NCI-H1694 (cell line): ENCODE data around the gene RHOBTB1.
"Not testable (repeated sequence)": the region's sequence is repeated elsewhere in the genome, so short reads cannot be mapped to it uniquely, and the experiment has no call there.

Experiments used
- DNase-seq: peaks from one replicate; lab custom pipeline; 2025; lab: John Stamatoyannopoulos, UW

RHOBTB1 gene

GRCh38 chr10:60944058-60944909 is at the start of gene RHOBTB1:
TSS of gene RHOBTB1 (minus strand) at chr10:60944185. CDS start at chr10:60911542, 32,643 bp downstream.
- DNase-seq: peak; percentile 43

- no peak for DNase-seq
Measured at GRCh38 chr10:60992636-60993035, 48.7 kb upstream of the RHOBTB1 start.

DNA sequence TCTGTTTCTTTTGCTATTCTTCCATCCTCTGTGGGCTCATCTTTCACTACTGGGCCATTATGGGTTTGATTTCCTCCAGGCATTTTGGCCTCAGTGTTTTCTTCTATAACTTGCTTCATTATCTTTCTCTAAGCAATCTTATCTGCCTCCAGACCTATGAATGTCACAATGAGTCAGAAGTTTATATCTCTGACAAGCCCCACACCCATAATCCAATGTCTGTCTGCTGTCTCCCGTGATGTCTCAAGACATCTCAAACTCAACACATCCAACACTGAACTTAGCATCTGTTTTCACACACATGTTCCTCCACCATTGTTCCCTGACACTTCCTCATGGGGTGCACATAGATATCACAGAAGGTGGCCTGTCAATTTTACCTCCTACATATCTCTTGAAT is 46.7 kb upstream of the RHOBTB1 start:
- no peak for DNase-seq

DNA sequence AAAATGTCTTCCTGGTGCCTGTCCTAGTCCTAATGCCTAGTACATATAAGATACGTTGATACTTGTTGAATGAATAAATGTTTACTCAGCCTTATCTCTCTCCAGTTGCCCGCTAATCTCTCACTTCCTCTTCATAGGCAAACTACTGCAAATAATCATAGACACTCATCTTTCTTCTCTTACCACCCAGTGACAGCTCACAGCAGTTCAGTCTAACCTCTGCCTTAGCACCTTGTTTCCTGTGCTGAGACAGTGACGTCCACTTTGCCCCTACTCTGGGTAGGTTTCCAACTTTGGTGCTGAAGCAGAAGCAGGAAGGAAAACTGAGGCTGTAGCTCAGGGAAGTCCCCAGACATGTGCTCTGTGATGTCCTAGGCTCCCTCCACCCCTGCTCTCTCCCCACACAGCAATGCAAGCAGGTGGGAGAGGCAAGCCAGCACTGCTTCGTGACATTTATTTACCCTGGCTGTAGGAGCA is 45.5 kb upstream of the RHOBTB1 start:
- no peak for DNase-seq

DNA sequence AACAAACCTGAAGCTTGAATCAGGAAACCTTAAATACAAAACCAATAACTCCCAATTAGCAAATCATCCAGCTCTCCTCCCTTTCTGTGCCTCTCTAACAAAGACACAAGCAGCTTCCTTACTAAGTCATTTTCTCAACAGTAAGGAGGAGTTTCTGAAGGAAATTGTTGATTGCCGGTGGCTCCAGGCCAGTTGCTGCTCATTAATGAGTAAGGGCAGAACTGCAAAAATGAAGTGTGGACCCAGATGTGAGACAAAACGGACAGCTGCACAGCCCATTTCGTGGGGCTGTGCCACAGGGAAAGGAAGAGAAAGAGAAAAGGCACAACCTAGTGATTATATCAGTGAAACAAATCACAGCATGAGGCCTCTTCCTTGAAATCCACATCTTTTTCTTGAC is 42.8 kb upstream of the RHOBTB1 start:
- DNase-seq: no peak

DNA sequence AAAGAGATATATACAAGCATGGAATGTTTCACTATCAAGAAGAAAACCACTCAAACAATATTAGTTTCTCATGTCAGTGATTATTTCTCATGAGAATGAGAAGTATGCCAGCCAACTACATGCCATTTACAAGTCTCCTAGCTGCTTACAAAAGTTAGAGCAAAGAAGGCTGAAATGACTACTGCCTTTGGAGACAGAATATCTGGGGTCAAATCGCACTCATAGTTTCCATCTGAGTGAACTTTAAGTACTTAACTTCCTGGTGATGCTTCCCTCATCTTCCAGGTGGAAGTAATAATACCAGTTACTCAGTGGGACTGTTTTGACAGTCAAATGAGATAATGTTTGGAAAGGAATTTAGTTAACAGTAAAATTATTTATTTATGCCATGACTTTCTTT is 42.0 kb upstream of the RHOBTB1 start:
- no peak for DNase-seq

DNA sequence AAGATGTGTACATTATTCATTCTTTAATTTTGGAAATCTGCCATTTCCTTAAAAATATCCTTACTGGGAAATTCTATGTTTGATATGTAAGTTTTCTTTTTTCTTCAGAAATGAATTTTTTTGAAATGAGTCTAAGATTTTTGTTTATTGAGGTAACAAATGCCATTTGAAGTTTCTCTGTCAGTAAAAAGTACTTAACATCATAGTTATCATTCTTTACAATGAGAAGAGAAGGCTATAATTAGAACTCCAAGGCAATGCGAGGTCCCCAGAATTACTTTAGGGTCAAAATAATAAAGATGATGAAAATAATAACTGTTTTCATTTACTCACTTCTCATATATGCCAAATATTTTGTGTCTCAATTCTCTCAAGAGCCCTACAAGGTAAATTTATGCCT is 37.0 kb upstream of the RHOBTB1 start:
- no peak for DNase-seq

- DNase-seq: no peak
Measured at GRCh38 chr10:60979667-60980104, 35.7 kb upstream of the RHOBTB1 start.

GRCh38 chr10:60978287-60979115 is 34.5 kb upstream of the RHOBTB1 start:
- DNase-seq: no peak

- DNase-seq: no peak
Measured at GRCh38 chr10:60977161-60978122, 33.5 kb upstream of the RHOBTB1 start.

GRCh38 chr10:60976687-60977086 is 32.7 kb upstream of the RHOBTB1 start:
- DNase-seq: no peak

GRCh38 chr10:60975716-60976115 is 31.7 kb upstream of the RHOBTB1 start:
- no peak for DNase-seq

- no peak for DNase-seq
Measured at GRCh38 chr10:60974463-60975149, 30.6 kb upstream of the RHOBTB1 start.

GRCh38 chr10:60973086-60973485 is 29.1 kb upstream of the RHOBTB1 start:
- DNase-seq: no peak

GRCh38 chr10:60972181-60972580 is 28.2 kb upstream of the RHOBTB1 start:
- not testable (repeated sequence) for DNase-seq

DNA sequence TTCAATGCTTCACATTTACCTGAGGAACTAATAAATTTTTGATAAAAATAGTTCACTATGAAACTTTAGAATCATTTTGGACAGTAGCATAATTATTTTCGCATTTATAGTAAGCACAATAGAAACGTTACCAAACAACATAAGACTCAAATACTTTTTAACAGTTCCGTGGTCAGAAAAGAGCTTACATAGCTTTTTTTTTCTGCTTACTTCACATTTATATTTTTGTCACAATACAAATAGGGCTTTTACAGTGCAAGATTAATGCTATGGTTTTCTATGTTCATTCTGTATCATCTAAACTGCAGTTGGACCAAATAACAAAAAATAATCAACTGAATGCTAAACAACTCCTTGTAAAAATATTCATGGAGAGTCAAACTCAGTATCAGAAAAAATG is 26.5 kb upstream of the RHOBTB1 start:
- no peak for DNase-seq

GRCh38 chr10:60968504-60968903 is 24.5 kb upstream of the RHOBTB1 start:
- no peak for DNase-seq

GRCh38 chr10:60967854-60968484 is 24.0 kb upstream of the RHOBTB1 start:
- no peak for DNase-seq

- no peak for DNase-seq
Measured at GRCh38 chr10:60967260-60967659, 23.3 kb upstream of the RHOBTB1 start.

- DNase-seq: no peak
Measured at GRCh38 chr10:60965696-60966095, 21.7 kb upstream of the RHOBTB1 start.
